DMS 273 (cell line): Measurements from ENCODE around the gene RANGAP1.

Experiments
- DNase-seq: peaks from one replicate; lab custom pipeline; 2025; ENCODE audit not compliant: unreplicated experiment; lab: John Stamatoyannopoulos, UW

Gene RANGAP1

DNA sequence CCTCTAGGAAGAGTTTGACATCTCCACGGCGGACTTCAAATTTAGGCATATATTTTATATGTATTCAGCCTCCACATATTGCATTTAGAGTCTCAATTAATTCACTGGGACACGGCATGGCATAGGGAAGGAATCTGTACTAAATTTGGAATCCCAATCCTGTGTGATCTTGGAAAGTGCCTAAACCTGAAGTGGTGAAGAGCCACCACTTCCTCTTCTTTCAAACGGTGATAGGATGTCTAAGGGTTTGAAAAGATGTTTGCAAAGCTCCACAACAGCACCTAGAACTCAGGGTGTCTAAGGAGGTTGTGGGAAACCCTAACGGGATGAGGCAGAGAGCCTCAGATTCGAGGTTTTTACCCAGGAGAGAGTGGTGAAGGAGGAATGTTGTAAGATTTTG, 81.9 kb downstream of the RANGAP1 start:
- no peak for DNase-seq

GRCh38 chr22:41203118-41203517, 82.9 kb downstream of the RANGAP1 start:
- DNase-seq: no peak

DNA sequence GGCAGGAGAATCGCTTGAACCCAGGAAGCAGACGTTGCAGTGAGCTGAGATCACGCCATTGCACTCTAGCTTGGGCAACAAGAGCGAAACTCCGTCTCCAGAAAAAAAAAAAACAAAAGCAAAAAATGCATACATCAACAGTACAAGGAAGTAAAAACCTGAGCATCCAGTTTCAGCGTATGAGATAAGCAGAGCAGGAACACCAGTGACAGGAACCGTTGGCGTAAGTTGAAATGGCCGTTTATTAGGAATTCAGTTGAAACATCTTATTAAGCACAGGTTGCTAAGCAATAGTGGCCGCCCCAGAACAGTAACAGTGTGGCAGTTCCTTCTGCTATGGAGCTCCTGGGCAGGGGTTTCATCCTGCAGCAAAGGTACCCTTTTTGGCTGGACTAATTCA, 84.8 kb downstream of the RANGAP1 start:
- DNase-seq: no peak

DNA sequence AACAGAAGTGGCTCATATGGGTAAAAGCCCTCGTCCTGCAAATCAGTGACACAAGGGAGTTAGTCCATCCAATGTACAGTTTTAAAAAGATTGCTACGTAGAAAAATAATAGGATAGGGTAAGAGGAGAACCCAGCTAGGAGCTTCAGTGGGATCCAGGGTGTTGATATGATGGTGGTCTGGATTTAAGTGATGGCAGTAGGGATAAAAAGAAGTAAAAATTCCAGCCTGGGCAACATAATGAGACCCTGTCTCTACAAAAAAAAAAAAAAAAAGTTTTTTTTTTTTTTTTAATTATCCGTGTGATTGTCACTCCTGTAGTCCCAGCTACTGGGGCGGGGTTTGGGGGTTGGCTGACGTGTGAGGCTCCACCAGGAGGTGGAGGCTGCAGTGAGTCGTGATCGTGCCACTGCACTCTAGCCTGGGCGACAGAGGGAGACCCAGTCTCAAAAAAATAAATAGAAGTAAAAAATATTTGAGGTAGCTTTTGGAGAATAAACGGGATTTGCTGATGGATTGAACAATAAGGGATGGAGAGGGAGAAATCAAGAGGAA, 87.9 kb downstream of the RANGAP1 start:
- DNase-seq: peak; percentile 41

- peak; percentile 88 for DNase-seq
Measured at GRCh38 chr22:41197038-41197972, 88.7 kb downstream of the RANGAP1 start.
